Measurements from ENCODE around the gene FGD3. TPM values are rescaled to one million over a fixed set of nuclear protein-coding genes. Genes with fewer than 3 reads are reported as not detected.

The FGD3 gene
- total RNA-seq, 6 donors from 2014 or later, result 14.0 to 45.1 (median 22.3) TPM

DNA sequence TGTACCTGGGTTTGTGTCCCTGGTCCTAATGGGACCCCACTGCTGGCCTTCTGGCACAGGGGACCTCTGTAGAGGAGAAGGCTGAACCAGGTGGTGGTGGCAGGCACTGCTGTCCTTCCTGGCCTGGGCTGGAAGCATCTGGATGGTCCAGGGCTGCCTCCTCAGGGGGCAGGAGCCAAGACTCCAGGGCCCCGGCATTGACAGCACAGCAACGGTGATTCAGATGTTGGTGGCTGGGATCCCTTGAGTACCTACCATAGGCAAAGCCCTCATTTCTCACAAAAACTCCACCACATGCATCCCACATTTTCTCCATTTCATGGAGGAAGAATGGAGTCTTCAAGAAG is 15.0 kb downstream of the FGD3 start:
- ATAC-seq (ENCODE audit: low FRiP score in 2 of 2) (no peak), DNase-seq (peak in 1 of 2 donors; percentile 20)
- H3K4me3 ChIP-seq, result no peak overlapping the region
- WGBS, 2 donors, result 100% methylated on average over 2 of the region's 2 CpGs; no CpG with 5 or more reads in 1 of the 2 donors
- TF ChIP-seq EP300 (IDR thresholded peaks at IDR 0.05) (no peak), POLR2AphosphoS5 (IDR thresholded peaks at IDR 0.05) (no peak), POLR2A (IDR thresholded peaks at IDR 0.05) (no peak)
- TF ChIP-seq, protein P1, sequence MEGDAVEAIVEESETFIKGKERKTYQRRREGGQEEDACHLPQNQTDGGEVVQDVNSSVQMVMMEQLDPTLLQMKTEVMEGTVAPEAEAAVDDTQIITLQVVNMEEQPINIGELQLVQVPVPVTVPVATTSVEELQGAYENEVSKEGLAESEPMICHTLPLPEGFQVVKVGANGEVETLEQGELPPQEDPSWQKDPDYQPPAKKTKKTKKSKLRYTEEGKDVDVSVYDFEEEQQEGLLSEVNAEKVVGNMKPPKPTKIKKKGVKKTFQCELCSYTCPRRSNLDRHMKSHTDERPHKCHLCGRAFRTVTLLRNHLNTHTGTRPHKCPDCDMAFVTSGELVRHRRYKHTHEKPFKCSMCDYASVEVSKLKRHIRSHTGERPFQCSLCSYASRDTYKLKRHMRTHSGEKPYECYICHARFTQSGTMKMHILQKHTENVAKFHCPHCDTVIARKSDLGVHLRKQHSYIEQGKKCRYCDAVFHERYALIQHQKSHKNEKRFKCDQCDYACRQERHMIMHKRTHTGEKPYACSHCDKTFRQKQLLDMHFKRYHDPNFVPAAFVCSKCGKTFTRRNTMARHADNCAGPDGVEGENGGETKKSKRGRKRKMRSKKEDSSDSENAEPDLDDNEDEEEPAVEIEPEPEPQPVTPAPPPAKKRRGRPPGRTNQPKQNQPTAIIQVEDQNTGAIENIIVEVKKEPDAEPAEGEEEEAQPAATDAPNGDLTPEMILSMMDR (IDR thresholded peaks at IDR 0.05), result no peak
- peaks cover 8 to 33% (median 10%) of the 10 kb centered on the region in 4 donors for H3K4me1 ChIP-seq
- H3K27ac ChIP-seq, result peak overlapping the region in 2 of 4 donors; percentile 58 to 68
- H3K27me3 ChIP-seq, result no peaks in the 10 kb centered on the region
- no peaks in the 10 kb centered on the region for H3K36me3 ChIP-seq
- H3K9me3 ChIP-seq, result peaks cover 0 to 5% (median 0%) of the 10 kb centered on the region in 4 donors

DNA sequence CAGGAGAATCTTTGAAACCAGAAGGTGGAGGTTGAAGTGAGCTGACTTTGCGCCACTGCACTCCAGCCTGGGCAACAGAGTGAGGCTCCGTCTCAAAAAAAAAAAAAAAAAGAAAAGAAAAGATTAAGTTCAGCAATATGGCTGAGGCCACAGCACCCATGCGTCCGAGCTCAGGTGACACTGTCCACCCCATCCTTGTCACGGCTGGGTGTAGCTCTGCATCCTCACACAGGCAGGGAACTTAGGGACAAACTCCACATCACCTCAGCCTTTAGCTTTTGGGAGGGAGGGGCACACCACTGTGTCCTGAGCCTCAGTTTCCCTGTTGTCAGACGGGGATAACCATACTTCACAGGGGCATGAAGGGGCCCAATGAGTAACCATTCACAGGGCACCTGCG is 15.5 kb downstream of the FGD3 start:
- Histone ChIP-seq H3K4me1 (peaks cover 8 to 32% (median 10%) of the 10 kb centered on the region in 4 donors), H3K36me3 (no peaks in the 10 kb centered on the region), H3K27ac (peak overlapping the region in 3 of 4 donors; percentile 88 to 94 (median 90)), H3K4me3 (no peak overlapping the region), H3K9me3 (peaks cover 0 to 5% (median 0%) of the 10 kb centered on the region in 4 donors), H3K27me3 (no peaks in the 10 kb centered on the region)
- no peak for ATAC-seq (ENCODE audit: low FRiP score in 2 of 2)
- peak in 1 of 2 donors; percentile 17 for DNase-seq
- TF ChIP-seq POLR2AphosphoS5 (IDR thresholded peaks at IDR 0.05) (no peak), EP300 (IDR thresholded peaks at IDR 0.05) (no peak), POLR2A (IDR thresholded peaks at IDR 0.05) (no peak)
- TF ChIP-seq, protein P1 (IDR thresholded peaks at IDR 0.05), result no peak
- 96 to 97% methylated on average over 7 of the region's 7 CpGs for WGBS, 2 donors

GRCh38 chr9:92963831-92964606 is 16.7 kb downstream of the FGD3 start:
- DNase-seq (peak in 1 of 2 donors; percentile 71), ATAC-seq (ENCODE audit: low FRiP score in 2 of 2) (peak in 1 of 2 donors; percentile 71)
- Histone ChIP-seq H3K4me3 (peak overlapping the region in 3 of 4 donors; percentile 31 to 52 (median 50)), H3K9me3 (peaks cover 0 to 5% (median 0%) of the 10 kb centered on the region in 4 donors), H3K27ac (peak overlapping the region; percentile 85 to 94 (median 89)), H3K4me1 (peaks cover 8 to 33% (median 10%) of the 10 kb centered on the region in 4 donors), H3K27me3 (no peaks in the 10 kb centered on the region), H3K36me3 (no peaks in the 10 kb centered on the region)
- 65 to 75% methylated on average over 15 to 16 of the region's 16 CpGs for WGBS, 2 donors
- TF ChIP-seq POLR2AphosphoS5 (IDR thresholded peaks at IDR 0.05), result peak; percentile 49 to 58
- no peak for TF ChIP-seq EP300 (IDR thresholded peaks at IDR 0.05)
- TF ChIP-seq POLR2A (IDR thresholded peaks at IDR 0.05), result peak in 2 of 4 donors; percentile 52 to 64
- TF ChIP-seq, protein P1 (IDR thresholded peaks at IDR 0.05), result no peak

GRCh38 chr9:92964607-92965060 is 17.3 kb downstream of the FGD3 start:
- WGBS, 2 donors, result 72 to 80% methylated on average over 5 to 12 of the region's 17 CpGs
- no peak for TF ChIP-seq POLR2A (IDR thresholded peaks at IDR 0.05)
- no peak for TF ChIP-seq POLR2AphosphoS5 (IDR thresholded peaks at IDR 0.05)
- no peaks in the 10 kb centered on the region for H3K27me3 ChIP-seq
- peak overlapping the region; percentile 85 to 94 (median 89) for H3K27ac ChIP-seq
- peaks cover 11 to 38% (median 15%) of the 10 kb centered on the region in 4 donors for H3K4me1 ChIP-seq
- no peaks in the 10 kb centered on the region for H3K36me3 ChIP-seq
- peak overlapping the region; percentile 15 to 52 (median 40) for H3K4me3 ChIP-seq
- peaks cover 0 to 5% (median 0%) of the 10 kb centered on the region in 4 donors for H3K9me3 ChIP-seq
- DNase-seq (peak in 1 of 2 donors; percentile 76), ATAC-seq (ENCODE audit: low FRiP score in 2 of 2) (peak in 1 of 2 donors; percentile 9)

- Histone ChIP-seq H3K27me3 (no peaks in the 10 kb centered on the region), H3K4me3 (peak overlapping the region; percentile 15 to 52 (median 40)), H3K4me1 (peaks cover 15 to 44% (median 20%) of the 10 kb centered on the region in 4 donors), H3K9me3 (peaks cover 0 to 5% (median 0%) of the 10 kb centered on the region in 4 donors), H3K27ac (peak overlapping the region; percentile 85 to 94 (median 89)), H3K36me3 (no peaks in the 10 kb centered on the region)
- WGBS, 2 donors, result 51 to 52% methylated on average over 9 to 19 of the region's 19 CpGs
- TF ChIP-seq POLR2A (IDR thresholded peaks at IDR 0.05), result peak in 1 of 4 donors; percentile 30
- TF ChIP-seq POLR2AphosphoS5 (IDR thresholded peaks at IDR 0.05), result no peak
- DNase-seq (peak; percentile 52 to 70), ATAC-seq (ENCODE audit: low FRiP score in 2 of 2) (peak; percentile 37 to 73)
Measured at GRCh38 chr9:92965061-92965758, 17.9 kb downstream of the FGD3 start.

Measured in upper lobe of left lung (tissue), 6 donors.